Subcutaneous abdominal adipose tissue (tissue), 5 donors: ENCODE results near the gene PFKP.

ENCODE experiments used
- H3K27ac ChIP-seq: one replicate; pipeline ENCODE4 v1.7.0; 2013; ENCODE audit warnings: low read depth, mild to moderate bottlenecking, inconsistent platforms, low read length, moderate library complexity
- H3K27me3 ChIP-seq, 5 donors: one replicate each; pipeline ENCODE4 v1.7.0; 2013; ENCODE audit warnings: low read length in 5 of 5, inconsistent platforms in 1 of 5; ENCODE audit not compliant: control insufficient read depth in 5 of 5, insufficient read depth in 4 of 5
- H3K36me3 ChIP-seq, 5 donors: one replicate each; pipeline ENCODE4 v1.7.0; 2013; ENCODE audit warnings: low read length in 5 of 5; ENCODE audit not compliant: control insufficient read depth in 5 of 5, insufficient read depth in 5 of 5
- H3K4me1 ChIP-seq, 5 donors: one replicate each; pipeline ENCODE4 v1.7.0; 2013; ENCODE audit warnings: low read length in 5 of 5, mild to moderate bottlenecking in 3 of 5, moderate library complexity in 1 of 5; ENCODE audit not compliant: control insufficient read depth in 5 of 5, insufficient read depth in 5 of 5
- H3K4me3 ChIP-seq, 5 donors: one replicate each; pipeline ENCODE4 v1.7.0; 2013; ENCODE audit warnings: low read length in 5 of 5, low read depth in 1 of 5
- H3K9ac ChIP-seq, 5 donors: one replicate each; pipeline ENCODE4 v1.7.0; 2013; ENCODE audit warnings: low read length in 5 of 5, mild to moderate bottlenecking in 4 of 5, moderate library complexity in 3 of 5
- H3K9me3 ChIP-seq, 5 donors: one replicate each; pipeline ENCODE4 v1.7.0; 2013; ENCODE audit warnings: low read length in 5 of 5; ENCODE audit not compliant: control insufficient read depth in 5 of 5
- donor health status: healthy.
- donor health status: healthy.
- donor health status: healthy.
- donor health status: healthy.
- donor health status: healthy.

Gene PFKP

GRCh38 chr10:3128379-3129130, 61.2 kb downstream of the PFKP start:
- Histone ChIP-seq H3K4me3 (no peak overlapping the region), H3K36me3 (peaks cover 0 to 43% (median 31%) of the 10 kb centered on the region in 5 donors), H3K27me3 (no peaks in the 10 kb centered on the region), H3K9ac (no peak overlapping the region), H3K4me1 (peaks cover 4 to 19% (median 16%) of the 10 kb centered on the region in 5 donors), H3K27ac (no peak overlapping the region), H3K9me3 (no peaks in the 10 kb centered on the region)

DNA sequence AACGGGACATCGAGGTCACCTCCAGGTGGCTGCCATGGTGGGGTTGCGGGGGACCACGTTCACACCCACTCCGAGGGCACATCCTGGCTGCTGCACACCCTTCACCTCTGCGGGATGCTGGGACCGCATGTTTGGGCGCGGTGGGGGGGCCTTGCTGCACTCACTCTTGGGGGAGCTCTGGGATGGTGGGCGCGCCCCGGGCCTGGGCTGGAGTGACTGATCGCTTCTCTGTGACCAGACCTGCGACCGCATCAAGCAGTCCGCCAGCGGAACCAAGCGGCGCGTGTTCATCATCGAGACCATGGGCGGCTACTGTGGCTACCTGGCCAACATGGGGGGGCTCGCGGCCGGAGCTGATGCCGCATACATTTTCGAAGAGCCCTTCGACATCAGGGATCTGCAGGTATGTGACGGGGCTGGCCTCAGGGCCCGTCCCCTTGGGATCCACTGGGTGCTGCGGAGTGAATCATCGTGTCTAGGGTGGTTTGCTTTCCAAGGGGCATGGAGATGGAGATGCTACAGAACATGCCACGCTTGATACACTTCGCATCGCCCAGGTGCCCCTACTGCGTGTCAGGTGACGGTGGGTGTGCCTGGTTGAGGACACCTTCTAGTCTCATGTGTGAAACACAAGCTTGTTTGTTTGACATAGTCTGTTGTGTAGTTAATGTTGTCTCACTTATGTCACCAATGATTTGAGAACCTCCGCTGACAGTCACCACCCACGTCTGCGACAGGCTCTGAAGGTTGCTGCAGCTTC, 62.4 kb downstream of the PFKP start:
- Histone ChIP-seq H3K9ac (no peak overlapping the region), H3K27me3 (no peaks in the 10 kb centered on the region)

DNA sequence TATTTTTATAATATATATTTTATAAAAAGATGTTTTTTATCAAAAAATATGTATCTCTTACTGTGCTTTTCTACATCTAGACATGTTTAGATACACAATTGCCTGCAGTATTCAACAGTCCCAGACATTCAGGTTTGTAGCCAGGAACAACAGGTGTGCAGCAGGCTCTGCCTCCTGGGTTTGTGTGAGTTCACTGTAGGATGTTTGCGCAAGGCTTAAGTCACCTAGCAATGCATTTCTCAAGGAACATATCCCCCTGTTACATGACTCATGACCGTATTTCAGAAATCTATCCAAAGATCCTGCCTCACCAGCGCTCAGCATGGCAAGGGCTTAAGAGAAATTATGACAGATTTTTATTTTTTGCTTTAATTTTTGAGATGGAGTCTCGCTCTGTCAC, 63.8 kb downstream of the PFKP start:
- Histone ChIP-seq H3K27ac (no peak overlapping the region), H3K36me3 (peaks cover 3 to 54% (median 44%) of the 10 kb centered on the region in 5 donors), H3K9me3 (no peaks in the 10 kb centered on the region), H3K9ac (no peak overlapping the region), H3K27me3 (no peaks in the 10 kb centered on the region), H3K4me1 (peaks cover 4 to 17% (median 11%) of the 10 kb centered on the region in 5 donors), H3K4me3 (no peak overlapping the region)

More for the DNA sequence above, 62.4 kb downstream of the PFKP start:
- H3K36me3 ChIP-seq, result peaks cover 3 to 43% (median 39%) of the 10 kb centered on the region in 5 donors
- H3K4me1 ChIP-seq, result peaks cover 4 to 19% (median 16%) of the 10 kb centered on the region in 5 donors
- H3K27ac ChIP-seq, result no peak overlapping the region
- no peak overlapping the region for H3K4me3 ChIP-seq
- H3K9me3 ChIP-seq, result no peaks in the 10 kb centered on the region

DNA sequence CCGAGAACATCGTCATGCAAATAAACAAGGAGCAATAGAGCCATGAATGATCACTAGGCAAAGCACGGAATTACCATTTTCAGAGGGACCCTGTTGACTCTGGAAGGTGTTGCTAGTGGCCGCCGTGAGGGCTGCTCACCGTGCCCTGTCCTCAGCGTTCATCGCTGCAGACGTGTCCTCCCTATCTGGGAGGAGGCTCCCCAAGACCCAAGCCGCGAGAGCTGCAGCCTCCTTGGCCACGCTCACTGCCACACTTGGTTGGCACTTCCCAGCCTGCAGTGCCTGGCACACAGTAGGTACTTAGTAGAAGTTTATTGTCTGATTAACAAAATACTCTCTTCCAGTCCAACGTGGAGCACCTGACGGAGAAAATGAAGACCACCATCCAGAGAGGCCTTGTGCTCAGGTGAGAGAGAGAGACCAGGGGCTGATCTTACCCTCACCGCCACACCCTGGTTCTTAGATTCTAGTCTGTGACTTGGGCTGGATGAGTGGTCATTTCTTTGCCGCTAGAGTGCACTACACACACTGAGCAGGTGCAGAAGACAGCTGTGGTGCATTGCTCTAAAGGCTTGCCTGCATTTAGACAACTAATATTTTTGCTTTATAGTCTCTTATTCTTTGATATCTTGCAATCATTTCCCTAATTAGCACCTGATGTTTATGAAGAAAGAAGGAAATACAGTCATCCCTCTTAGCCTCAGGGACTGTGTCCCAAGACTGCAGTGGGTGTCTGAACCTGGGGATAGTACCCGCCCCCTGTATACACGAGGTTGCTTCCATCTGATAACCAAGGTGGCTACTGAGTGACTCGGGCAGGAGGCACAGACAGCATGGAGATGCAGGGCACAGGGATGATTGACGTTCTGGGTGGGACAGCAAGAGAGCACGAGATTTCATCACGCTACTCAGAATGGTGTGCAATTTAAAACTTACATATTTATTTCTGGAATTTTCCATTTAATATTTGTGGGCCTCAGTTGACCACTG, 65.0 kb downstream of the PFKP start:
- Histone ChIP-seq H3K4me3 (no peak overlapping the region), H3K9ac (no peak overlapping the region), H3K27me3 (no peaks in the 10 kb centered on the region), H3K9me3 (no peaks in the 10 kb centered on the region), H3K27ac (no peak overlapping the region), H3K4me1 (peaks cover 0 to 17% (median 12%) of the 10 kb centered on the region in 5 donors), H3K36me3 (peaks cover 3 to 66% (median 56%) of the 10 kb centered on the region in 5 donors)

GRCh38 chr10:3133948-3134347, 66.6 kb downstream of the PFKP start:
- no peak overlapping the region for H3K27ac ChIP-seq
- no peaks in the 10 kb centered on the region for H3K27me3 ChIP-seq
- peaks cover 2 to 21% (median 16%) of the 10 kb centered on the region in 5 donors for H3K4me1 ChIP-seq
- no peak overlapping the region for H3K9ac ChIP-seq
- peaks cover 6 to 82% (median 72%) of the 10 kb centered on the region in 5 donors for H3K36me3 ChIP-seq
- no peak overlapping the region for H3K4me3 ChIP-seq
- H3K9me3 ChIP-seq, result no peaks in the 10 kb centered on the region

GRCh38 chr10:3135006-3135405, 67.7 kb downstream of the PFKP start:
- H3K4me3 ChIP-seq, result no peak overlapping the region
- H3K27me3 ChIP-seq, result no peaks in the 10 kb centered on the region
- no peaks in the 10 kb centered on the region for H3K9me3 ChIP-seq
- H3K27ac ChIP-seq, result no peak overlapping the region
- peaks cover 9 to 89% (median 80%) of the 10 kb centered on the region in 5 donors for H3K36me3 ChIP-seq
- no peak overlapping the region for H3K9ac ChIP-seq
- H3K4me1 ChIP-seq, result peaks cover 2 to 21% (median 16%) of the 10 kb centered on the region in 5 donors

GRCh38 chr10:3136336-3136735, 69.0 kb downstream of the PFKP start:
- Histone ChIP-seq H3K27ac (peak overlapping the region; percentile 62), H3K9me3 (no peaks in the 10 kb centered on the region), H3K4me1 (peaks cover 2 to 28% (median 21%) of the 10 kb centered on the region in 5 donors), H3K27me3 (no peaks in the 10 kb centered on the region), H3K4me3 (no peak overlapping the region), H3K9ac (no peak overlapping the region), H3K36me3 (peaks cover 12 to 96% (median 83%) of the 10 kb centered on the region in 5 donors)

DNA sequence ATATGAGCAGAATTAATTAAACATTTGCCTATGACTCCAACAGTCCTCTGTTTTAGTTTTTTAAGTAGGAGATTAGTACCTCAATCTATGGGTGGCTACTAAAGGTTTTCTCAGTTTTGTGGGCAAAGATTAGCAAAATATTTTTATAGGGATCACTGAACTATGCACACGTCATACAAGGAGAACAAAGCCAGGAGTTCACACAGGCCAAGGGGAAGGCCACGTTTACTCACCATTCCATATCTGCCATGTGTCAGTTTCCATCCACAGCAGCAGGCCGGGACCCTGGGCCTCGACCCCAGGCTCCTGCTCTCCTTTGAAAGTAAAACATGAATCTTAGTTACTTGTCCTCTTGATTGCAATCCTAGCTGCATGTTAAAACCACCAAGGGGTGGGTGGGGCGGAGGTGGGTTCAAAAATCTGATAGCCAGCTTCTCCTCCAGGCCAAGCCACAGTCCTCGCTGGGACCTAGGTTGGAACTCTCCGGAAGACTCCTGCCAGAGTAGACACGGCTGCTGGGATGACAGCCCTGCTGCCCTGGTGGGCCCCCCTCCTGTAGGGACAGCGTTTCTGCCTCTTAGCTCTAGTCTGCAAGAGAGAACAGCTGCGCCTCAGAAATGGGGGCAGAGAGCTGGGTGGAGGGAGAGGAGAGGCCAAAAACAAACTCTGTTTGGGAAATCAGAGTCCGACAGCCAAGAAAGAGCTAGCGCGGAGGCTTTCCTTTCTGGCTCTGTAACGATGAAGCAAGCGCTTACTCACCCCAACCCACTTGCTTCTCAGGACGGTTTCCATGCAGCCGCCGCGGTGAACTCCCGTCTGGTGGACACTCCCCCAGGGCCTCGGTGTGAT, 69.6 kb downstream of the PFKP start:
- peaks cover 12 to 98% (median 86%) of the 10 kb centered on the region in 5 donors for H3K36me3 ChIP-seq

More for the DNA sequence above, 69.6 kb downstream of the PFKP start:
- peaks cover 2 to 32% (median 21%) of the 10 kb centered on the region in 5 donors for H3K4me1 ChIP-seq
- H3K27ac ChIP-seq, result peak overlapping the region; percentile 62
- no peak overlapping the region for H3K4me3 ChIP-seq
- H3K27me3 ChIP-seq, result no peaks in the 10 kb centered on the region
- H3K9ac ChIP-seq, result peak overlapping the region in 1 of 5 donors; percentile 47
- H3K9me3 ChIP-seq, result no peaks in the 10 kb centered on the region
